NOMO-1 (cell line): ENCODE results near the gene RTTN.

Source experiments
- DNase-seq, 2 experiments: peaks; one replicate each; lab custom pipeline; 2025; ENCODE audit not compliant: unreplicated experiment in 2 of 2; lab: John Stamatoyannopoulos, UW

RTTN gene

DNA sequence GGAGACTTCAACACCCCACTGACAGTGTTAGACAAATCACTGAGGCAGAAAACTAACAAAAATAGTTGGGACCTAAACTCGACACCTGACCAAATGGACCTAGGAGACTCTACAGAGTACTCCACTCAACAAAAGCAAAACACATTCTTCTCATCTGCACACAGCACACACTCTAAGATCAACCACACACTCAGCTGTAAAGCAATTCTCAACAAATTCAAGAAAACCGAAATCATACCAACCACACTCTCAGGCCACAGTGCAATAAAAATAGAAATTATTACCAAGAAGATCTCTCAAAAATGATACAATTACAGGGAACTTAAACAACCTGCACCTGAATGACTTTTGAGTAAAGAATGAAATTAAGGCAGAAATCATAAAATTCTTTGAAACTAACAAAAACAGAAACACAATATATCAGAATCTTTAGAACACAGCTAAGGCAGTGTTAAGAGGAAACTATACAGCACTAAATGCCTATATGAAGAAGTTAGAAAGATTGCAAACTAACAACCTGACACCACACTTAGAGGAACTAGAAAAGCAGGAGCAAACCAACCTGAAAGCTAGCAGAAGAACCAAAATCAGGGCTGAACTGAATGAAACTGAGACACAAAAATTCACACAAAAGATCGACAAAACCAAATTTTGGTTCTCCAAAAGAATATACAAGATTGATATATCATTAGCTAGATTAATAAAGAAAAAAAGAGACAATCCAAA lies 46.3 kb downstream of the RTTN start:
- no peak for DNase-seq

DNA sequence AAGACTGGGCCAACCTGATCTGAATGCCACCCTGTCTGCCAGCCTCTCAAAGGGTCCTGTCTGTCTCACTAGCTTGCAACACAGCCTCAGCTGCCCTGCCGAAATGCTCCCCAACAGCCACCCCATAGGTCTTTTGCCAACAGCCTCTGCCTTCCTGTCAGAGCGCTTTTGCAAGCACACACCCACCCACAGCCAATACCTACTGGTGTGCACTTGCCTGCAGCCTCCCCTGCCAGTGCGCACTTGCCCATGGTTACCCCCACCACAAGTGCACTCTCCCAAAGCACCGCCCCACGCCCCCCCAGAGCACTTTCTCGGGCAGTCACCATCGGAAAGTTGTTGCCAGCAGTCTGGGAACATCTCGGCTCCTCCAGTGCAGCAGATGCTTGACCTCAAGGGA lies 48.6 kb downstream of the RTTN start:
- no peak for DNase-seq

- no peak for DNase-seq
These were observed 50.8 kb downstream of the RTTN start for GRCh38 chr18:70154591-70155194.

DNA sequence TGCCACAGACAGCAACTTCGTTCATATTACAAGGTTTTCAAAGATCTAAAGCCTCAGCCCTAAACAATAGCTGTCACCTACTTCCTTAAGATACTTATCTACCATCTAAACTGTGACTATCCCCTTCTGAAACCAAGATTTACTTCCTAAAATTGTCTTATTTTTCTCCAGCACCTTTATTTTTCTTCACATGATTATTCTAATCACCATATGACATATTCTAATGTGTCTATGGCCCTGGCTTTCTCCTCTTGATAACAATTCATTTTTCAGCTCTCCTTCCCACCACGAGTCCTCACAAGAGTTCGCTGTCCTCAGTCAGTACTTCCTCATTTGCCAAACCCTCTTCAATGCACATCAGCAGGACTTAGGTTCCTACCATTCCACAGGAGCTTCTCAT lies 53.9 kb downstream of the RTTN start:
- peak; percentile 18 to 59 for DNase-seq

- DNase-seq, result no peak
These were observed 55.7 kb downstream of the RTTN start for GRCh38 chr18:70149616-70150301.

DNA sequence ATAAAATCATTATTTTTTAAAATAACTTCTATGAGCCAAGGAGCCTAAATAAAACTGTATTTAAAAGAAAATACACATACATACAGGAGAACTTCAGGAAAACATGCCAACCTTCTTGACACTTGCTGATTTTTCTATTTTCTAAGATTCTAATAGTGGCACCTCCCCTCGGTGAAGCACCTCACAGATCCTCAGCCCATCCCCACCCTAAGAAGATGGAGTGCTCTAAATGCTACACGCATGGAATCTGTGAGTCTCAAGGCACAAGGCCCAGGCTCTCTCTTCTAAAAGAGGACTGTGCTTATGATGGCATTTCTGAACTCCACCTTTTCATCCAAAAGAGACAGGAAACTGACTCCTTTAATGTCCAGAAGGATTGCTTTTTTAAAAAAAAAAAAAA lies 56.3 kb downstream of the RTTN start:
- no peak for DNase-seq

DNA sequence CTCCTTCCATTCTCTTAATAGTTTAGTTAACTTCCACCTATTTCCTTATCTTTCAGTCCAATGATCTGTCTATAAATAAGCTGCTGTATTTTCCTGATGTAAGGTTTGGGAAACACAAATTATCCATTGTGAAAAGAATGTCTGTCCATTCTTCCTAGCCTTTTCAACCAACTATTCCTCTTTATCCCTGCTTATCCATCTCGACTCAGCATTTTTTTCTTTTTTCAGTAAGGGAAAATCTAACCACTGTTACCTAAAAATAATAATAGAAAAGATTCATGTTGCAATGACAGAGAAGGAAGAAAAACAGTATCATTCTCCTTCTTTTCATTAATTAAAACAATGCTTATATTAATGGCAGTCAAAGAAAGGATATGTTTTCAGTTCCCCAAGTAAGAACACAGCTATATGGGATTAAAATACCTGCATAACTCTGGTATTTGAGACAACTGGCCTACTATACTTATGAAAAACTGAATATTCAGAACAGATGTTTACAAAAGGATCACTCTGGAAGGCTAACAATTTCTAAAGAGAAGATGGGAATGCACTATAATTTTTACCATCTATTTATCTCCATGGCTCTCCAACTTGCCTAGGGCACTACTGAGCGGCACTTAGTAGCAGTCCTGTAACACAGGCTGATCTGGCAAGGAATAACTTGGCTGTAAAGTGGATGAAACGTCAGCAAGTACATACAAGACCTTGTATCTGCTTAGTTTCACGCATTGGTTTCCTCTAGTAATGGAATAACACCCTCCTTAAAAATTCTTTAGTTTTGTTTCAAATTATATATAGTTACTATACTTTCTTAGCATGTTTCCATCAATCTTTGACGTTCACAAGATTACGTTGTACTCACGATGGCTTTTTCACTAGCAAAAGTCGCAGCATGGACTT lies 57.2 kb downstream of the RTTN start:
- no peak for DNase-seq

DNA sequence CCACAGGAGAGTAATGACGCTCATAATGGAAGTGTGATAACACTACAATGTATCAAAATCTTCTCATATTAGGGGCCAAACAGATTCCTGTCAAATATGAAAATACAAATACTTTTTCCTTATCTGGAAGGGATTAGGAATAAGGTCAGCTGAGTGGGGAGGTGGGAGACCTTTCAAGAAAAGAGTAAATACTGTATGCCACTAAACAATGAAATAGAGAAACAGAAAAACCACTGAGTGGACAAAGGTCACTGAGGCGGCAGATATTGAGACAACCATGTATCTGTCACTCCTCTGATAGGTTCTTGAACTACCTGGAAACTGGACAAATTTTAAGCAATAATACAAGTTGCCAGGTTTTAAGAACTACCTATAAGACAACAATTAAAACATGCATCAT lies 59.3 kb downstream of the RTTN start:
- DNase-seq, result no peak

GRCh38 chr18:70142001-70142400 lies 63.5 kb downstream of the RTTN start:
- DNase-seq, result no peak

DNA sequence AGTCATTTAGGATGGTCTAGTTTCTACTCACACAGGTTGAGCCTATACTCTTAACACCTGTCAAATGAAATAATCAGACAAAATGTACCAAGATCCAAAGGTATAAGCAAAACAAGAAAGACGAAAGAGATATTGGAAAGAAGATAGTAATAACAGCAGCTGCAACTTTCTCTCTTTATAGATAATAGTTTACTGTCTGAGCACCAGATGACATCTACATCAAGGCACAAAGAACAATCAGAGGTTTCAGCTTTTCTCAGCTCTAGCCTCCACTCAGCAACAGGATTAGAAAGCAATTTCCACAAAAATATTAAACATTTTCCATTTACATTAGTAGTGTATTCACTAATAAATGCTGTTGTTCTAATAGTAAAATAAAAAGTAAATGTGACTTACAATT lies 66.3 kb downstream of the RTTN start:
- no peak for DNase-seq

DNA sequence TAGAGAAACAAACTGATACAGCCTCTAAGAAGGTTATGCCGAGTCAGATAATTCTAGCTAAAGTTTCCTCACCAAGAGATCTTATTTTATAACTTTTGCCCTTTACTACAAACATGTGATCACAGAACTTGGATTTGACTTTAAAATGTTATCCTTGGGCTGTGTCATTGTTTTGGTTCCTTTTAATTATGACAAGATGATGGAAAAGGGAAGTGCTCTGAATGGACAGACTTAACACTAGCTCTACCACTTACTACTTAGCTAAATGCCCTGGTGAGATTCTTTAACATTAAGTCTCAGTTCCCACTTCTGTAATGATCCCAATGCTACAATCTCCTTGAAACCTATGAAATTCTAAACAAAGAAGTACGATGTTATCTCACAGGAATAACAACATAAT lies 69.9 kb downstream of the RTTN start:
- DNase-seq, result peak; percentile 29 to 82

GRCh38 chr18:70132999-70133398 lies 72.5 kb downstream of the RTTN start:
- DNase-seq, result no peak

GRCh38 chr18:70128271-70128670 lies 77.2 kb downstream of the RTTN start:
- DNase-seq, result no peak

- DNase-seq, result no peak
These were observed 78.1 kb downstream of the RTTN start for GRCh38 chr18:70127359-70127758.

DNA sequence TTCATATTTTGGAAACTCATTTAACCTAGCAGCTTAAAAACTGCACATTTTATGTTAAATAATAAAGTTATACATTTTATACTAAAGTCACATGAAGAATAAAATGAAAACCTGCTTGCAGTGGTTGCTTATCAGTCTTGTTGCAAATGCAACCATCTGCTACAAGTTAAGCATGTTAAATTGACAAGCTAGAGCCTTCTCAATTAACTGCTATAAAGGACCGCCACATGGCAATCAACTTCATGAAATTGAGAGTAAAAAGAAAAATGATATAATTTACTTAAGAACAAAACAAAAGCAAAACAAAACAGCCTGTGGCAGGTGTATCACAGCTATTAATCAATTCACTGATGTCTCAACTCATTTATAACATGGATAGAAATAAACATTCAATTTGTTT lies 78.7 kb downstream of the RTTN start:
- no peak for DNase-seq

- DNase-seq, result no peak
These were observed 81.3 kb downstream of the RTTN start for GRCh38 chr18:70124139-70124538.

DNA sequence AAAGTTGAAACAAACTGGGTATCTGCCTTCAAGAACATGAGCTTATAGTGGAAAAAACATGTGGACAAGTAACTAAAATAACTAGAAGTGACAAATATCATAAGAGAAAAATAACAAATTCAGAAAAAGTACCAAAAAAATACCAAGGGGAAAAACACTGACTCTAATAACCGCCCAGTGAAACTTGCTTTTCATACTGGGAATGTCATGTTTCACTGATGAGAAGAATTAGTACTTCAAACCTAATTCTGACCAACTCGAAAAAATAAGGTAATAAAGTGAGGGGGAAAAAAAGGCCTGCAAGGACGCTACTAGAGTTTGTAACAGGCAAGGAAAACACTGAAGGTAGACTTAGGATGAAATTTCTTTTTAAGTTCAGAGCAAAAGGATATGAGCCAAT lies 83.6 kb downstream of the RTTN start:
- no peak for DNase-seq

- DNase-seq, result no peak
These were observed 88.5 kb downstream of the RTTN start for GRCh38 chr18:70116949-70117348.

- DNase-seq, result no peak
These were observed 92.0 kb downstream of the RTTN start for GRCh38 chr18:70113511-70113910.

GRCh38 chr18:70110678-70111077 lies 94.8 kb downstream of the RTTN start:
- DNase-seq, result no peak

- no peak for DNase-seq
These were observed 98.4 kb downstream of the RTTN start for GRCh38 chr18:70107091-70107490.
